Measurements from ENCODE around the gene APC. TPM values are rescaled to one million over a fixed set of nuclear protein-coding genes. Genes with fewer than 3 reads are reported as not detected.

APC gene
- total and polyA plus RNA-seq, 10 of the 15 experiments (the other 5 are each of a cell fraction or from before 2014, with no cell fraction given) = 3.2 to 23.3 (median 13.8) TPM

DNA sequence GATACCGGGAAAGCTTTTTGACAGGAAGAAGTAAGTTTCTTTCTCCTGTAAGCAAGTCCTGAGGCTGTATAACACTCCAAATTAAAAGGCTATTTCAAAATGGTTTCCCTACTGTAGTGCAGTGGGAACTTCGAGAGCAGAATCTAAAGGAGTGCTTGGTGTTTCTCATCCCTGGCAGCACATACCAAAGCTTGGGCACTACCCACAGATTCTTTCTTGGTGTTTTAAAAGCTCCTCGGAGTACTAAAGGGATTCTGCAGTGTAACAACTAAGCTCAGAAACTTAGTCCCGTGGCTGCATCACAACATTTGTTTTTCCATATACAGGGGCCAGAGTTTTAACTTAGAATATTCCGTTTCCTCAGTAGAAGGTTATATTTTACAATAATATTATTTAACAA lies 5.6 kb upstream of the APC start (continued):
- TF ChIP-seq BCLAF1 (IDR thresholded peaks at IDR 0.05) = no peak
- TF ChIP-seq SPI1 (IDR thresholded peaks at IDR 0.05; ENCODE audit: borderline replicate concordance, insufficient read depth, low read depth, low read length) = no peak
- TF ChIP-seq RBBP5 (conservative IDR thresholded peaks at IDR 0.05) = no peak
- TF ChIP-seq SUZ12 (IDR thresholded peaks at IDR 0.05; ENCODE audit: unreplicated experiment) = no peak
- TF ChIP-seq, protein P1, sequence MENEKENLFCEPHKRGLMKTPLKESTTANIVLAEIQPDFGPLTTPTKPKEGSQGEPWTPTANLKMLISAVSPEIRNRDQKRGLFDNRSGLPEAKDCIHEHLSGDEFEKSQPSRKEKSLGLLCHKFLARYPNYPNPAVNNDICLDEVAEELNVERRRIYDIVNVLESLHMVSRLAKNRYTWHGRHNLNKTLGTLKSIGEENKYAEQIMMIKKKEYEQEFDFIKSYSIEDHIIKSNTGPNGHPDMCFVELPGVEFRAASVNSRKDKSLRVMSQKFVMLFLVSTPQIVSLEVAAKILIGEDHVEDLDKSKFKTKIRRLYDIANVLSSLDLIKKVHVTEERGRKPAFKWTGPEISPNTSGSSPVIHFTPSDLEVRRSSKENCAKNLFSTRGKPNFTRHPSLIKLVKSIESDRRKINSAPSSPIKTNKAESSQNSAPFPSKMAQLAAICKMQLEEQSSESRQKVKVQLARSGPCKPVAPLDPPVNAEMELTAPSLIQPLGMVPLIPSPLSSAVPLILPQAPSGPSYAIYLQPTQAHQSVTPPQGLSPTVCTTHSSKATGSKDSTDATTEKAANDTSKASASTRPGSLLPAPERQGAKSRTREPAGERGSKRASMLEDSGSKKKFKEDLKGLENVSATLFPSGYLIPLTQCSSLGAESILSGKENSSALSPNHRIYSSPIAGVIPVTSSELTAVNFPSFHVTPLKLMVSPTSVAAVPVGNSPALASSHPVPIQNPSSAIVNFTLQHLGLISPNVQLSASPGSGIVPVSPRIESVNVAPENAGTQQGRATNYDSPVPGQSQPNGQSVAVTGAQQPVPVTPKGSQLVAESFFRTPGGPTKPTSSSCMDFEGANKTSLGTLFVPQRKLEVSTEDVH (IDR thresholded peaks at IDR 0.05; ENCODE audit: low read depth, partially characterized antibody) = no peak
- no peak for TF ChIP-seq PML (IDR thresholded peaks at IDR 0.05; ENCODE audit: low read length)
- TF ChIP-seq FOXM1 (IDR thresholded peaks at IDR 0.05; ENCODE audit: low read depth, low read length) = no peak

Measured in GM12878 (cell line).